Subcutaneous abdominal adipose tissue (tissue), 5 donors: Measurements from ENCODE around the gene MPV17L2.

Experiments
- H3K27ac ChIP-seq: one replicate; pipeline ENCODE4 v1.7.0; 2013; ENCODE audit warnings: low read depth, mild to moderate bottlenecking, inconsistent platforms, low read length, moderate library complexity
- H3K27me3 ChIP-seq, 5 donors: one replicate each; pipeline ENCODE4 v1.7.0; 2013; ENCODE audit warnings: low read length in 5 of 5, inconsistent platforms in 1 of 5; ENCODE audit not compliant: control insufficient read depth in 5 of 5, insufficient read depth in 4 of 5
- H3K36me3 ChIP-seq, 5 donors: one replicate each; pipeline ENCODE4 v1.7.0; 2013; ENCODE audit warnings: low read length in 5 of 5; ENCODE audit not compliant: control insufficient read depth in 5 of 5, insufficient read depth in 5 of 5
- H3K4me1 ChIP-seq, 5 donors: one replicate each; pipeline ENCODE4 v1.7.0; 2013; ENCODE audit warnings: low read length in 5 of 5, mild to moderate bottlenecking in 3 of 5, moderate library complexity in 1 of 5; ENCODE audit not compliant: control insufficient read depth in 5 of 5, insufficient read depth in 5 of 5
- H3K4me3 ChIP-seq, 5 donors: one replicate each; pipeline ENCODE4 v1.7.0; 2013; ENCODE audit warnings: low read length in 5 of 5, low read depth in 1 of 5
- H3K9ac ChIP-seq, 5 donors: one replicate each; pipeline ENCODE4 v1.7.0; 2013; ENCODE audit warnings: low read length in 5 of 5, mild to moderate bottlenecking in 4 of 5, moderate library complexity in 3 of 5
- H3K9me3 ChIP-seq, 5 donors: one replicate each; pipeline ENCODE4 v1.7.0; 2013; ENCODE audit warnings: low read length in 5 of 5; ENCODE audit not compliant: control insufficient read depth in 5 of 5
- donor health status: healthy.
- donor health status: healthy.
- donor health status: healthy.
- donor health status: healthy.
- donor health status: healthy.

Gene MPV17L2

DNA sequence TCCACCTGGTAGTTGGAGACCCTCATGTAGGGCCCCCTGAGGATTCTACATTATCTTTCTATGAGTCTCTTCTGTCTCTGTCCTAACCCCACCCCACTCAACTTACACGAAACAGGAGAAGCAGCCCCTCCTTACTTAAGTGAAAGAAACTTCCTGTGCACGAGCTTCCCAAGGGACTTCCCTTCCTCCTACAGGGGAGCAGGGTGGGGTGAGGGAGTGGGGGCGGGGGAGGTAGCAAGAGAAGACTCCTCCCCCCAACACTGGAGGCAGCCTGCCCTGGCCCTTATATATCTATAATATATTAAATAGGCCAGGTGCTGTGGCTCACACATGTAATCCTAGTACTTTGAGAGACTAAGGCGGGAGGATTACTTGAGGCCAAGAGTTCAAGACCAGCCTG lies 38.8 kb downstream of the MPV17L2 start:
- H3K27me3 ChIP-seq = peaks cover 24 to 57% (median 52%) of the 10 kb centered on the region in 5 donors
- no peak overlapping the region for H3K4me3 ChIP-seq
- H3K9ac ChIP-seq = no peak overlapping the region
- peaks cover 0 to 8% (median 0%) of the 10 kb centered on the region in 5 donors for H3K4me1 ChIP-seq
- H3K27ac ChIP-seq = no peak overlapping the region
- no peaks in the 10 kb centered on the region for H3K36me3 ChIP-seq
- H3K9me3 ChIP-seq = peaks cover 0 to 13% (median 7%) of the 10 kb centered on the region in 5 donors

DNA sequence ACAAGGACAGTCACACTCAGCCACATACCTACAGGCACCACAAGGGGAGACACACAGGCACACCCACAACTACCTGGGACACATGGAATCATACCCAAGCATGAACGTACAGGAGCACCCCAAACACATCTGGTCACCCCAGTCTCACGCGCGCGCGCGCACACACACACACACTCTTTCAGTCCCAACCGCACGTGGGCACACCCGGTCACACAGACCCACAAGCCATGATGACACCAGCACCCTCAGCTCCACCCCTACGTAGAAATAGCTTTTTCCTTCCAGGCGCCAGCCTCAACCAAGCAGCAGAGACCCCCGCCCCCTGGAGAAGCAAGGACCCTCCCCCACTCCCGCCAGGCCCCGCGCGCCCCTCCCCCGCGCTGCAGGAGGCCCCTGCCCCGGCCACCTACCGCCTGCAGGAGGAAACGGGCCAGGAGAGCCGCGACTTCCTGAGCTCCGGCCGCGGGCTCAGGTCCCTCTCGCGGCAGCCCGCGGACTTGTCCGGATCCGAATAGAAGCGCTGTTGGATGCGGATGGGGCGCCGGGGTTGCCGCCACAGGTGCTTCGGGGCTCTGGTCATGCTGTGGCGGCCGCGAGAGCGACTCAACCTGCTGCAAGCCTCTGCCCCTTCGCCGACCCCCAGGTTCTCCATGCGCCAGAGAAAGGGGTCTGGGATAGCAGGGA lies 39.7 kb downstream of the MPV17L2 start:
- H3K36me3 ChIP-seq = no peaks in the 10 kb centered on the region
- H3K4me1 ChIP-seq = peaks cover 0 to 8% (median 0%) of the 10 kb centered on the region in 5 donors
- no peak overlapping the region for H3K4me3 ChIP-seq
- H3K27me3 ChIP-seq = peaks cover 15 to 49% (median 46%) of the 10 kb centered on the region in 5 donors
- H3K9me3 ChIP-seq = peaks cover 0 to 13% (median 7%) of the 10 kb centered on the region in 5 donors
- H3K9ac ChIP-seq = no peak overlapping the region
- H3K27ac ChIP-seq = no peak overlapping the region

DNA sequence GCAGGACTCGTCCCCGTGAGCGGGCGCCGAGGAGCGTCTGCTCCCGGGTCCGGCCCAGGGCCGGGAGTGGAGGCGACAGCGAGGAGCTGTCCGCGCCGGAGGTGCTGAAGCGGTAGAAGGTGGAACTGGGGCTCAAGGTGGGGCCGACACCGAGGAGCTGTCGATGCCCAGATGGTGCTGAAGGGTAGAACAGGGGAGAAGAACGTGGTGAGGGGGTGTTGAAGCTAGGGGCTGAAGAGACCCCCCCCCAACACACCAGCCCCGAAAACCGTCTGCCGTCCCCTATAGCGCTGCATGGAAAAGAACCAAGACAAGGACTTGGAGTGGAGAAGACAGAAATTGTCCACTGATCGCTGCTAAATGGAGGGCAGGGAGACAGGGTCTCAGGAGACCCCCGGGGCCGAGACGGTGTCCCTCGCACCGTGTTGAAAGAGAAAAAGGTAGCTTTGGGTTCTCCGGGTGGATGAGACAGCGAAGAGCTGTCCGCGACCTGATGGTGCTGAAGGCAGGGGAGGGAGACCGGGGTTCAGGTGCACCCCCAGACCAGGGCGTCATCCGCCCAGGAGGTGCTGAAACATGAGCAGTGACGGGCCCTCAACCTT lies 40.3 kb downstream of the MPV17L2 start:
- Histone ChIP-seq H3K4me3 (no peak overlapping the region), H3K27ac (no peak overlapping the region), H3K27me3 (peaks cover 13 to 46% (median 45%) of the 10 kb centered on the region in 5 donors)

DNA sequence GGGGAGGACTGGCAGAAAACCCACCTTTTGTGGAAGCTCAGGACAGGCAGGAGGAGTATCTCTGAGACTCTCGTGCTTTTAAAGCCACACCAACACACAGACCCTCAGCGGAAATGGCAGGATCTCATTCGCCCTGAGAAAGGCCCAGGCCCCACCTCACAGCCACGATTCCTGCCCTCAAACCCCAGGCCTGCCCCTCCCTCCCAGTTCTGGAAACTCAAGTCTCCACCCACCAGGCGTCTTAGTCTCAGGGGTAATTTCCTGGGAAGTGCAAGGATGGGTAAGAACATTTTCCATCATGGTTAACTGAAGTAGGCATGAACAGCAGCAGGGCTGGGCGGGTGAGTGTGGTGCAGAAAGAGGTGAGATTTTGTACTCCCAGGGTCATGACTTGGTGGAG lies 41.2 kb downstream of the MPV17L2 start:
- H3K9ac ChIP-seq = no peak overlapping the region
- H3K36me3 ChIP-seq = no peaks in the 10 kb centered on the region
- no peak overlapping the region for H3K4me3 ChIP-seq
- peaks cover 0 to 8% (median 0%) of the 10 kb centered on the region in 5 donors for H3K4me1 ChIP-seq
- peaks cover 0 to 13% (median 7%) of the 10 kb centered on the region in 5 donors for H3K9me3 ChIP-seq
- H3K27me3 ChIP-seq = peaks cover 16 to 47% (median 45%) of the 10 kb centered on the region in 5 donors
- H3K27ac ChIP-seq = no peak overlapping the region

More for the DNA sequence above, 40.3 kb downstream of the MPV17L2 start:
- Histone ChIP-seq H3K36me3 (no peaks in the 10 kb centered on the region), H3K4me1 (peaks cover 0 to 8% (median 0%) of the 10 kb centered on the region in 5 donors), H3K9me3 (peaks cover 0 to 13% (median 7%) of the 10 kb centered on the region in 5 donors), H3K9ac (no peak overlapping the region)

DNA sequence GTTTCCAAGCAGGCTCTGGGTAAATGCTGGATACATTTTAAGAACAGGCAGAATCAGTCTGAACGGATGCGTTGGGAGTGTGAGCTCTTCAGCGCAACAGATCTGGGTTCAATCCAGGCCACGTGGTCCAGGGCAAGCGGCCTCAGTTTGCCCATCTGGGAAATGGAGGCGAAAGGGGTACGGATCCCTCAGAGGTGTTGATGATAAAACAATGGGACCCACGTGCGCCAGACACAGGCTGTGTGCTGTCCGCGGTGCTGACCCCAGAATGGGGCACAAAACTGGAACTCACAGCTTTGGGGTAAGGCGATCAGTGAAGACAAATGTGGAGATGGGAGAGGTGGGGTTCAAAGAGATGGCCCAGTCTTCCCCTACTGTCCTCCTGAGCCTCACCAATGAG lies 46.3 kb downstream of the MPV17L2 start:
- Histone ChIP-seq H3K36me3 (no peaks in the 10 kb centered on the region), H3K4me3 (no peak overlapping the region), H3K4me1 (no peaks in the 10 kb centered on the region), H3K27me3 (peaks cover 5 to 21% (median 14%) of the 10 kb centered on the region in 5 donors), H3K27ac (no peak overlapping the region), H3K9ac (no peak overlapping the region), H3K9me3 (no peaks in the 10 kb centered on the region)

DNA sequence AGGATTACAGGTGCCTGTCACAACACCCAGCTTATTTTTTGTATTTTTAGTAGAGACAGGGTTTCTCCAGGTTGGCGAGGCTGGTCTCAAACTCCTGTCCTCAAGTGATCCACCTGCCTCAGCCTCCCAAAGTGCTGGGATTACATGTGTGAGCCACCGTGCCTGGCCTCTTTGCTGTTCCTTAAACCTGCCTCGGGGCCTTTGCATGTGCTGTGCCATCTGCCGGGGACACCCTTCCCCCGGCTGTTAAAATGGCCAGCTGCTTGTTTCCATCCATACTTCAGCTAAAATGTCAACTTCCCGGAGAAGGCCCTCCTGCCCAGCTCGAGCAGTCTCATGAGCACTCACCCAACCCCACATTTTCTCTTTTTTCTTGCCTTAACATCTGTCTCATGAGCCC lies 52.3 kb downstream of the MPV17L2 start:
- Histone ChIP-seq H3K36me3 (no peaks in the 10 kb centered on the region), H3K27me3 (peaks cover 0 to 4% (median 0%) of the 10 kb centered on the region in 5 donors), H3K9ac (no peak overlapping the region), H3K4me3 (no peak overlapping the region), H3K27ac (no peak overlapping the region), H3K9me3 (peaks cover 0 to 3% (median 0%) of the 10 kb centered on the region in 5 donors), H3K4me1 (no peaks in the 10 kb centered on the region)
